HG02840 (cell line): ENCODE data around the gene CLIP4.
"Not testable (repeated sequence)": the region's sequence is repeated elsewhere in the genome, so short reads cannot be mapped to it uniquely, and the experiment has no call there.

Experiments
- ATAC-seq: cut with Tn5 transposase; IDR thresholded peaks from one replicate; pipeline ENCODE4 v1.9.1; 2021; ENCODE audit warnings: mild to moderate bottlenecking, moderate library complexity, moderate number of reproducible peaks; ENCODE audit not compliant: unreplicated experiment, low FRiP score

CLIP4 gene

DNA sequence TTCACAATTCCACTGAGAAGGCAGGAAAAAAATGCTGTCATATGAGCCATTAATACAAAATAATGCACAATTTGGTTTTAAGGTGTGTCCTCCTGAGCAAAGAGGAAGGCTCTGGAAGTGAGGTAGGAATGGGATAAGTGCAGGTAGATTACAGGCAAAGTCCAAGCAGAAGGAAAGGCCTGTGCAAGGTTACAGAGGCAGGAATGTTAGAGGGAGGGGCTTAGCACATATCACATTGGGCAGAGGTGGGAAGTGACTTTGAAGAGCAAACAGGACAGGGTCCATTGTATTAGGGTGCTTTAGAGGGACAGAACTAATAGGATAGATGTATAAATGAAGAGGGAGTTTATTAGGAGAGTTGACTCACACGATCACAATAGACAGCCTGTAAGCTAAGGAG is 14.7 kb upstream of the CLIP4 start:
- ATAC-seq: no peak

DNA sequence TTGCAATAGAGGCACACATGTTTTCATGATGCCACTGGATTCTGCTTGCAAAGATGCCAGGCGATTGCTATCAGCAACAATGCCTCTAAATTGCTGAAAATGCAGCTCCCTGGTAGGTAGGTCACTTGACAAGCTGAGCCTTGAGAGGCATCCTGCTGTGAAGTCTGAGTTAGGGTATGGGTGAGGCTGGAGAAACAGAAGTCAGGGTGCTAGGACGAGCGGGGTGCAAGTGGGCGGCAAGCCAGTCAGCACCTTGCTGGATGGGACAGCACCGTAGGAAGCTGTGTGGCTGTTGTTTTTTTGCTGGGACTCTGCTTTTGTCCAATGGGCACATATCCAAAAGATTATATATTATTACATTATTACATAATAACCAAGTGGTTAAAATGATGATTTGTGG is 10.5 kb upstream of the CLIP4 start:
- ATAC-seq: no peak

DNA sequence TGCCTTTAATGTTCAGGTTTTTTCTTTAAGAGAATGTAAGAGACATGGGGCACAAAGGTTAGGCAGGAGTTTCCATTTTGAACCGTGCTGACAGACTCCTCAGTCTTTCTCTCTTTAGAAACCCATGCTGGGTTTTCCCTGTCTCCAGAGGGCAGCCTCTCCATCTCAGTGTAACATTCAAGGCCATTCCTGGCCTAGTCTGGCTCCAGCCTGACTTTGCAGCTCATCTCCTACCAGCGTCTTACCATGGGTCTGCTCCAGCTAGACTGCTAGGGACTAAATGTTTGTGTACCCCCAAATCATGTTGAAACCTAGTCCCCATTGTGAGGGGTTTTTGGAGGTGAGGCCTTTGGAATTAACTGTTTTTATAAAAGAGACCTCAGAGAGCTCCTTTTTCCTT is 9.8 kb upstream of the CLIP4 start:
- ATAC-seq: no peak

DNA sequence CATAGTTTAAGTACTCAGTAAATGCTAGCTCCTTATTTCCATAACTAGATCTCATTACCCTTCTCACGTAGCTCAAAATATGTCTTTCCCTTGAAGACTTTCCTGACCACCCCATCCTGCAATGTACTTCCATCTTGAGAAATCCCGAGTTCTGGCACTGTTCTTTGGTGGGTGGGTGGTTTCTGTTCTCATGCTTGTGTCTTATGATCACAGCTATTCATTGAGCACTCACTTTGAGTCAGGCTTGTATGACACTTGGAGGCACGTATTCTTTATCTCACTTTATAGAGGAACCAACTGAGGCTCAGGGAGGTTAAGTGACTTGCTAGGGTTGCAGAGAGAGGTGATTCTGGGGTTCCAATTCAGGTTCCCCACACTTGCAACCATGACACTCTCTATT is 9.0 kb upstream of the CLIP4 start:
- ATAC-seq: no peak

DNA sequence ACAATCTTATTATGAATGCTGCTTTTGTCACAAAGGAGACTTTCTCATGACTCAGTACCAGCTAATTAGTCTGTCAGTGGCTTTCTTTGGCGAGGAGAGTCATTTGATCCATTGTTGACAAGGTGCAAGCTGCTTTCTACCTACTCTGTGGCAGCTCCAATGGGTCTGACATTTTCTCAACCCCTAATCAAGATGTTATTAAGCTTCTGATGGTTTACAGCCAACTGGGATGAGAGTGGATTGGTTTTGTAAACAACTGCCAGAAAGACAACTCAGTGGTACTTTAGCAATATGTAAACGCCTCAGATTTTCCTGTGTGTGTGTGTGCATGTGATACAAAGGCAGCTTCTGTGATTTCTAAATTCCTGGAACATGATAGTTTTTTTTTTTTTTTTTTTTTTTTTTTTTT is 8.2 kb upstream of the CLIP4 start:
- no peak for ATAC-seq

DNA sequence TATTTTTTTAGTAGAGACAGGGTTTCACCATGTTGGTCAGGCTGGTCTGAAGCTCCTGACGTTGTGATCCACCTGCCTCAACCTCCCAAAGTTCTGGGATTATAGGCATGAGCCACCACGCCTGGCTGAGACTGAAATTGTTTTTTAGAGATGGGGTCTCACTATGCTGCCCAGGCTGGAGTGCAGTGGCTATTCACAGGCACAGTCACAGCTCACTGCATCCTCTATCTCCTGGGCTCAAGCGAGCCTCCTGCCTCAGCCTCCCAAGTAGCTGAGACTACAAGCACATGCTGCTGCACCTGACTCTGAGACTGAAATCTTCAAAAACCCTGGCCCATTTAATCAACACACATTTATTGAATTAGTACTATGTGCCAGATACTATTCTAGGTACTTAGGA is 7.7 kb upstream of the CLIP4 start:
- not testable (repeated sequence) for ATAC-seq

DNA sequence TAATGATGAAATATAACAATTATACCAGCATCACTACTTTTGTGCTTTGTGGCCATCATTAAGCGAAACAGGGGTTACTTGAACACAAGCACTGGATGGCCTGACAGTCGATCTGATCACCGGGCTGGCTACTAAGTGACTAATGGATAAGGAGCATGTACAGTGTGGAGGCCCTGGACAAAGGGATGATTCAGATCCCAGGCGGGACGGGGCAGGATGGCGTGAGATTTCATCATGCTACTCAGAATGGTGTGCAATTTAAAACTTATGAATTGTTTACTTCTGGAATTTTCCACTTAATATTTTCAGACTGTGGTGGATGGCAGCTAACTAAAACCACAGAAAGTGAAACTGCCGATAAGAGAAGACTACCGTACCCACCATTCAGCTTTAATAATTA is 7.0 kb upstream of the CLIP4 start:
- no peak for ATAC-seq

DNA sequence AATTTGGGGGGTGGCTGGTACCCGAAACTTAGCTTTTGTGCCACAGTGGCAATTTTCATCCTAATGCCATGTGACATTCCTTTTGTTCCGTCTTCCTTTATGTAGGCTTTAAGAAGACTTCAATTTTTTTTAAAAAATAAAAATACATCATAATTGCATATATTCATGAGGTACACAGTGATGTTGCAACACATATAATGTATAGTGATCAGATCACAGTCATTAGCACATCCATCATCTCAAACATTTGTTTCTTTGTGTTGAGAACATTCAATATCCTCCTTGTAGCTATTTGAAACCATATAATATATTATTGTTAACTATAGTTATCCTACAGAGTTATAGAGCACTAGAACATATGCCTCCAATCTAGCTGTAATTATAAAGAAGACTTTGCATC is 6.0 kb upstream of the CLIP4 start:
- no peak for ATAC-seq

DNA sequence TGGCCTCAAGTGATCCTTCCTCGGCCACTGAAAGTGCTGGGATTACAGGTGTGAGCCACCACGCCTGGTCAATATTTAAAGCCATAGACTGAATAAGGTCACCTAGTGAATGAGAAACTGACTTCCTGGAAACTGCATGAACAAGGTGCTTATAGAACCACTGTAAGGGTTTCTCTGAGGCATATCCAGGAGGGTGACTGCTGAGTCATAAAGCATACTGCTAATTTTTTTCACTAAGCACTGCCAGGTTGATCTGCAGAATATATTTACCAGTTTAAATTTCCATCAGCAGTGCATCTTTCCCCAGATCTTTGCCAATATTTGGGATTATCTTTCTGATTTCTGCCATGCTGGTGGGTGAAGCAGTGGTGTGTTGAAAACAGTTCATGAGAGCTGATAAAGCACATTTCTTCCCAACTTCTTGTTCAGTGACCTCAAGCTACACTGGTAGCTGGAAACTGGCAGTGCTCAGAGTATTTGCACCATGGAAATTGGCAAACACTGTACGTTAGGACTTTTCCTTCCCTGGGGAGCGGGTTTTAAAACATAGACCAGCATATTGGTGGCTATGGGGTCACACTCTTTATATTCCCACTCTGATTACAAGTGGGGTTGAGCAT is 4.2 kb upstream of the CLIP4 start:
- ATAC-seq: no peak

DNA sequence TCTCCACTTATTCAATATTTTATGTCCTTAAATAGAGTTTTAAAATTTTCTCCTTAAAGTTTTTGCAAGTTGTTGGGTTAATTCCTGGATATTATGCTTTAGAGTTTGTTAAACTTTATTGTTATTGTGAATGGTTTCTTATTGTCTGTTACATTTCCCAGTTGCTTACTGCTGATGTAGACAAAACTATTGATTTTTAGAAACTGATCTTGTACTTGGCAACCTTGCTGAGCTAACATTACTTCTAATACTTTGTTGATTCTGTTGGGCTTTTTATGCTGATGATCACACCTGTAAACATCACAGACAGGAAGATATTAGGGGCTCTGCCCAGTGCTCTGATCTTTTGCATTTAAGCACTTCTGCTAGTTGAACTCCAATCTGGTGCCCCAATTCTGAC is 2.8 kb upstream of the CLIP4 start:
- no peak for ATAC-seq

DNA sequence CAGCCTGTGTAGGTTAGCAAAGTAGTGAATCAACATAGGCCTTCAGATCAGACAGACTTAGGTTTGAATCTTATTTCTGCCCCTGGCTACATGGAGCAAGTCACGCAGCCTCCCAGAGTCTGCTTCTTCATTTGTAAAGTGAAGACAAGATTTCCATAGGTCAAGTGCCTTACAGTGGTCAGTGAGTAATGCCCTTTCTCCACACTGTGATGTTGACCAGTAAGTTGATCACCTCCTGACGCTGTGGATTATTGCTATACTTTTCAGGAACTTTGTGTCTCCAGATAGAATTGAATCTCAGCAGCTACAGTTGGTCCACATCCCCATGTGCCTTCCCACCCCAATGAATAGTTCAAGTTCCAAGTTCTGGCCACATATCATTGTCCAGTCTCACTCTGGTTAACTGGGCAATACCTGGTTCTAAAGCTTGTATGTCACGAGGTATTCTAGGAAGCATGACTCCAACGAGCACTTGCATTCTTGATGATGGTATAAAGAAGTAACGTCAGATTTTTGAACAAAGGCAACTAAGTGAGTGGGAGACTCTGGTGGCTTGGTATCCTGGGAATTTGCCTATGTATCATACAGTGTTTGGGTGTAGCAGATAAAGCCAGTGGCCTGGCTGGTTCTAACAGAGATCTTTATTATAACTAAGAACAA is 2.1 kb upstream of the CLIP4 start:
- no peak for ATAC-seq

DNA sequence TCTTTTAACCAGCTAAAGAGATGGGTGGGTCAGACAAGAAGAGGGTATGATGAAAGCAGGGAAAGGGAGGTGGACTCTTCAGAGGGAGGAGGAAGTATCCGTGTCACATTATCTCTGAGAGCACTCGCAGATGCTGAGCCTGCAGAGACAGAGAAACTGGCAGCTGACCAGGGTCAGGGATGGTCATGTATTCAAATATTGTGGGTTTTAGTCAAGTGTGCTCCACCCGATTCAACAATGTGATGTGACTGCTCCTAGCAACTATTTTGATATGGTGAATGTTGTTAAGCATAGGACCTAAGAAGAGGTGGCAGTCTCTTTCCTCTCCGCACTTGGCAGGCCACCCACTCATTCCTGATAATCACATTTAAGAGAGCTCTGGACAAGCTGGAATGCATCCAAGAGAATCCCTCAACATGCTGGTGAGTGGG is 1.3 kb upstream of the CLIP4 start:
- no peak for ATAC-seq

DNA sequence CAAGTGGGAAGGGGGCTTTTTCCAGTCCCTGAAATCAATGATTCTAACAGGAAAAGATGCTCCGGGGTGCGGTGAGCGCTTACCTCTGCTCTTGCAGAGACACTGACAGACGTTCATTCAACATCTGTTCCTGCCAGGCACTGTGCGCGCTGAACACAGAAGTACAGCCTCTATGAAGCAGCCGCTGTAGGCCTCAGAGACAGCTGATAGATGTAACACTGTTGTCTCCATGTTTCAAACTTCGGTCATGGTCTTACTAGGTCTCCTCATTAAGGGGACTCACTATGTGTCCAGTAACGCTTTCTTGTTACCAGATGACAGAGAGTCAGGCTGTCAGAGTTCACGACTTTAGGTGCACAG is 649 bp upstream of the CLIP4 start:
- no peak for ATAC-seq

DNA sequence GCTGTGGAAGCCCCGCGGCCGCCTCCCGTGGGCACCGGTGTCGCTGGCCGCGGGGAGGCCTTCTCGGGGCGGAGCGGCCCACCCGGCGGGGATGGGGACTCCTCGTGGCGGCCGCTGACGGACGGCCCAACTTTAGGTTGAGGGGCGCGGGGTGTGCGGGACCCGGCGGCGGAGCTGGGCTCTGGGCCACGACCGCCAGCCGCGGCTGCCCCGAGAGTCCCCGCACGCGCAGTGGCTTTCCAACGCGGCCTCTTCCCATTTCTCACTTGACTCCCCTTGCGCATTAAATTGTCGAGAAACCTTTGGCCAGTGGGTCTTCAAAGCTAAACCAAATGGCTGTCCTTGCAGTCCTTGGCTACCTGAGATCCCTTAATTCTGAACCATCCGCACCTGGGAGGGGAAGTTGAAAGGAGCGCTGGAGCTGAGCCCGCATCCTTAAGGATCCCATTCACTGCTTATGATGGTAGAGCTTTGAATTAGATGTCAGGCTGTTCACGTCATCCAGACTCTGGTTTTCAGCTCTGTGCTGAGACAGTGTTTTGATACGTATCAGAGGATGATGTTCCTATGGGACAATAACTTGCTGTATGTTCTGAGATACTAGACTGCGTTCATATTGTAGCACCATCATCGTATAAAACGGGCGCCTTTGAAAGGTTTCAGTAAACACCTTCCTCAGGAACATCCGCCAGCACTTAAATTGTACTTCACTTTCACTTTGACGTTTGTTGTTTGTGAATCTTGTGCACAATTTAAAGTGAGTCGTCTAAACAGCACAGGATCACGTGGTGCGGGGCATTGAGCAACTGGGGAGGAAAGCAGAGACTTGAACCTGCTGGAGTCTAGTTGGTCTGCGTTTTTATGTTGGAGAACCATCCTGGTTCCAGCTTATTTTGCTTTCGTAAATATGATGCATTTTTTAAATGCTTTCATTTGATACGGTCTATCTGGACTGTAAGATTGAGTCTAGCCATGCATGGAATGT is 874 bp downstream of the CLIP4 start:
- ATAC-seq: no peak

DNA sequence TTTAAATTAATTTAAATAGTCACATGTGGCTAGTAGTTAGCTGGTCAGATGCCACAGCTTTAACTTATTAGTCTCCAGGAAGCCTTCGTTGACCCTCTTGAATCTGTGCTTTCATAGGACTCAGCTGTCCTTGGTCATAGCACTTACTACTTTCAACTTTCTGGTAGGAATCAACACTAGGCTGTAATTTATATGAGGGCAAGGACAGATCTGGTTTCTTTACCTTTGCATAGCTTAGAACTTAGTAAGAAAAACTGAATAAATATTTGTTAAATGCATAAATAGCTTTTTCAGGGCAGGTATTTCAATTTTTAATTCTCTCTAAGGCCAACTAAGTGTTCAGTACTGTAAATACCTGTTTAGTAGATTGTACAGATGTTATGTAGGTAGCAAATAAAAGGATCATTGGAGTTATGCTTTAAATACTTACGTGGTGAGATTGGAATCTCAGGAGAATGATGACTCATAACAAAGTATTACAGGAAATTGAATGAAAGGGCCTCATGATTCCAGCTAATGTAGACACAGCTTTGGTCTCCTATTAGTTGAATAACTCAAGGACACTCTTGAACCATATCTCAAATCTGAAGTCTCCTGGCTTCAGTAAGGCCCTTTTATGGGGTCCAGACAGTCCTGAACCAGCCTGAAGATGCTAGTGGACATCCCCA is 2.6 kb downstream of the CLIP4 start:
- no peak for ATAC-seq

DNA sequence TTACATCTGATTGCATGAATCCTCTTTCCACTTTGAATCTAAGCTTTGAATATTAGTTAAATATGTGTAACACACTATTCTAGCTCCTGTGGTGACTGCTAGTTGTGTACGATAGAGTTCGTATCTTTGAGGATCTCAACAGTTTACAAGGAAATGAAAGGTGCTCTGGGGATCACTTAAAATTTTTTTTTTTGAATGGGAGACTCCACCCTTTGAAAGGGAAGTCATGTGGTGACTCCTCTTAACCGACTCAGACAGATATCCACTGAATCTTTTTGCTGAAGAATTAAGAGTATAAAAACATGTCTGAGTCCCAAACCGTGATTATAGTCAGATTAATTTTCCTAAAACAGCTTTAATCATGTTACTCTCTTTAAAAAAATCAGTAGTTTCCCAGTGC is 4.0 kb downstream of the CLIP4 start:
- no peak for ATAC-seq

DNA sequence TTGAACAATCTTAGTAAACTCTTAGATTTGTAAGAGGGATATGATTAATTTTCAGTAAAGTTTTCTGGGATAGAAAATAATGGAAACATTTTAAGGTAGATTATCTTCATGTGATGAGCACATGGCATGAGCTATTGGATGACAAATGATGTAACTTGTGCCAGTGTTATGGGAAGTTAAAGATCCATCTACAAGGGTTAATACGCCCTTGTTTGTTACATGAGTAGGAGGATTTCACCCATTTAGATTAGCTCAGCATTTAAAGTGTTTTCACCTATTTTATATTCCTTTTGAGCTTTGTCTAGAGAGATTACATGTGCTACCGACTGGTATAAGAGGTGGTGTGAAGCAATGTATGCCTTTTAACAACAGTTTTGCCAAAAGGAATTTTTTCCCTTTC is 5.6 kb downstream of the CLIP4 start:
- ATAC-seq: no peak

DNA sequence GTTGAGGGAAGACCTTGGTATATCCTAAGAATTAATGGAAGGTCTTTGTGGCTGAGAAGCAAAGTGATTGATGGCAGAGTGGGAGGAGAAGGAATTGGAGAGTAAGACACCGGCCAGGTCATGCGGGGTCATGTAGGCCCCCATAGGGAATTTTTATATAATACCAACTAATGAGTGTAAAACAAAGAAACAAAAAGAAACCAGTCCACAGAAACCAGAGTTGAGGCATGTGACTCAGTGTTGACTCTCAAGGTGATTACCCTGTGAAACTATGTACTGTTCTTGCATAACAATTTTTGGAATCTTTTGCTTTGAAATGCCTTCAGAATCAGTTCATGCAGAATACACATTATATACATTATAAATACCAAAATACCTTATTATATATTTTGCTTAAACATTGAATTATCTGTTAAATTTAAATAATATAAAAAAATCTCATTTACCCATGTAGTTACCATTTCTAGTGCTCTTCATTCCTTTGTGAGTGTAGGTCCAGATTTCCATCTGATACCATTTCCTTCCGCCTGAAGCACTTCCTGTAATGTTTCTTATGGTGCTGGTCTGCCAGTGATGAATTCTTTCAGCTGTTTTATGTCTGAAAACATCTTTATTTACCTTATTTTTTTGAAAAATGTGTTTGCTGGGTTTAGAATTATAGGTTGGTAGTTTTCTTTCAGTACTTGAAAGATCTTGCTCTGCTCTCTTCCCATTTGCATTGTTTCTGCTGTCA is 8.6 kb downstream of the CLIP4 start:
- ATAC-seq: no peak

DNA sequence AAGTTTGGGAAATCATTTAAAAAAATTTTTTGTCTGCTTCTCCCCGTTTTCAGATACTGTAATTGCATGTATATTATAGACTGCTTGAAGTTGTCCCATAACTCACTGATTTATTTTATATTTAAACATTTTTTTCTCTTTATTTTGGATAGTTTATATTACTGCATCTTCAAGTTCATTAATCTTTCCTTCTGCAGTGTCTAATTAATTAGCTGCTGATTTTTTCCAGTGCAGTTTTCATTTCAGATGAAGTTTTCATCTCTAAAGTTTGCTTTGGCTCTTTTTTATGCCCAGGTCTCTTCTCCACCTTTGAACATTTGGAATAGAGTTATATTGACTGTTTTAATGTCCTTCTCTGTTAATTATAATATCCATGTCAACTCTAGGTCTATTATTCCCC is 9.3 kb downstream of the CLIP4 start:
- no peak for ATAC-seq

DNA sequence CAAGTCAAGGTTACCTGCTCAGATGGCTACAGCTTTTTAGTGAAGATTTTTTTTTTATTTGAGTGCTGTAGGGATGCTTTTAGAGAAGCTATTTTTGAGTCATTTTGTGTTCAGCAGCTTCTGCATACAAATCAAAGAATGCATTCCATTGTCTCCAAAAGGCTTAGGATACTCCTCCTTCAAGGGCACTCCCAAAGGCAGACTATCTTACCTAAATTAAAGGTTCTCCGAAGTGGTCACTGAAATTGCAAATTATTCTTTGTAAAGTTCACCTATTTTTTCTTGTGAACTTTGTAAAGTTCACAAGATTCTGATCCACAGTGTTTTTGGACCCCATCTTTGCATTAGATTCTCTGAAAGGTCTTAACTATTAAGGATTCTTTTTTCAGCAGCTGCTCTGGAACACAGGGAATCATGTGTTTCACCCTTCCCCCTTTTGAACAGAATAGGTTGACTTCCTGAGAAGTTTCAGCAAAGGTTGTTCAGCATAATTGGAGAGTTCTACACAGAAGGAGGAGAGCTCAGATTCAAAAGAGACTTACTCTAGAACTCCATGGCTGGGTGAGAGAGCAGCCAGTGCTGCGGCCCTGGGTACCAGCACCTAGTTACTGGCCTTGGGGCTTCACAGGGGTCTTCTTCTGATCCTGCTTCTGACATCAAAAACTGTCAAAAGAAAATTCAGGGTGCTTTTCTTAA is 14.5 kb downstream of the CLIP4 start:
- no peak for ATAC-seq
